PFSK-1 (cell line): ENCODE data around the gene OLFM2.

Source experiments
- FOXP2 ChIP-seq: optimal IDR thresholded peaks from 2 replicates; pipeline ENCODE3; 2011; ENCODE audit warnings: borderline replicate concordance, control low read depth, inconsistent platforms; ENCODE audit not compliant: insufficient read depth; ENCODE audit errors: extremely low read length, extremely low read depth
- POLR2AphosphoS5 ChIP-seq: IDR thresholded peaks from 2 replicates; pipeline ENCODE4 v1.6.1; 2012; ENCODE audit warnings: low read depth, mild to moderate bottlenecking, control low read depth, low read length, moderate library complexity
- SIN3A ChIP-seq: IDR thresholded peaks from 2 replicates; pipeline ENCODE4 v1.6.1; 2012; ENCODE audit warnings: mild to moderate bottlenecking, low read length, moderate library complexity, borderline replicate concordance; ENCODE audit not compliant: insufficient read depth
- TAF1 ChIP-seq: IDR thresholded peaks from 2 replicates; pipeline ENCODE4 v1.6.1; 2012; ENCODE audit warnings: low read length, control low read depth, borderline replicate concordance; ENCODE audit not compliant: insufficient read depth
- TF ChIP-seq, protein P1 (sequence below), 2 experiments: IDR thresholded peaks; 2 replicates each; pipeline versions ENCODE4 v1.6.1 to v1.8.0; 2011 to 2012; ENCODE audit warnings: low read depth in 2 of 2, low read length in 2 of 2, control low read depth in 1 of 2, inconsistent platforms in 1 of 2, mild to moderate bottlenecking in 1 of 2, moderate library complexity in 1 of 2; ENCODE audit not compliant: insufficient read depth in 1 of 2

OLFM2 gene

DNA sequence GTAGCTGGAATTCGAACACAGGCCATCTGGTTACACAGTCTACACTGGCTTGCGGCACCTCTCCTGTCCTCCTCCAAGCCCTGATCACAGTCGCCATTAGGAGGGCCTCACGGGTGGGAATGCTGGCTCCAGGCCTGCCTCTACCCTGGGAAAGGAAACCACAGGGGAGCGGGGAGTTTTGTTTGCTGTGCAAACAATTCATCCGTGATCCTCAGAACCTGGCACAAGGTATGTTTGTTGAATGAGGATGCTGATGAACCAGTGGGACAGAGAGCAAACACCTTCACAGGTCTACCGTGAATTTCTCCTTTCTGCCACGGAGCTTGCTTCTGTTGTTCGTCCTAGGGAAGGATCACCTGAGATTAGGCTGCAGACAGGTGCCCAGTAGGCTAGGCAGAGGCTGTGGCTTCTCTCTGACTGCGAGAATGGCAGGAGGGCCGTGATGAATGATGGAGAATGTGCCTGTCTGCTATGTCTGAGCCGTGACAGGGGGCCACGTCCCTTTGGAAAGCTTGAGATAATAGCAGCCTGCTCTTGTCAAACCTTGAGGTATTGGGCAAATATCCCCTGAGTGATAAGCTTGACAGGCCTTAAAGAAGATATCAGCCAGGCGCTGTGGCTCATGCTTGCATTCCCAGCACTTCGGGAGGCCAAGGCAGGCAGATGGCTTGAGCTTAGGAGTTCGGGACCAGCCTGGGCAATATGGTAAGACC lies 64.5 kb downstream of the OLFM2 start:
- no peak for TF ChIP-seq TAF1
- TF ChIP-seq, protein P1, sequence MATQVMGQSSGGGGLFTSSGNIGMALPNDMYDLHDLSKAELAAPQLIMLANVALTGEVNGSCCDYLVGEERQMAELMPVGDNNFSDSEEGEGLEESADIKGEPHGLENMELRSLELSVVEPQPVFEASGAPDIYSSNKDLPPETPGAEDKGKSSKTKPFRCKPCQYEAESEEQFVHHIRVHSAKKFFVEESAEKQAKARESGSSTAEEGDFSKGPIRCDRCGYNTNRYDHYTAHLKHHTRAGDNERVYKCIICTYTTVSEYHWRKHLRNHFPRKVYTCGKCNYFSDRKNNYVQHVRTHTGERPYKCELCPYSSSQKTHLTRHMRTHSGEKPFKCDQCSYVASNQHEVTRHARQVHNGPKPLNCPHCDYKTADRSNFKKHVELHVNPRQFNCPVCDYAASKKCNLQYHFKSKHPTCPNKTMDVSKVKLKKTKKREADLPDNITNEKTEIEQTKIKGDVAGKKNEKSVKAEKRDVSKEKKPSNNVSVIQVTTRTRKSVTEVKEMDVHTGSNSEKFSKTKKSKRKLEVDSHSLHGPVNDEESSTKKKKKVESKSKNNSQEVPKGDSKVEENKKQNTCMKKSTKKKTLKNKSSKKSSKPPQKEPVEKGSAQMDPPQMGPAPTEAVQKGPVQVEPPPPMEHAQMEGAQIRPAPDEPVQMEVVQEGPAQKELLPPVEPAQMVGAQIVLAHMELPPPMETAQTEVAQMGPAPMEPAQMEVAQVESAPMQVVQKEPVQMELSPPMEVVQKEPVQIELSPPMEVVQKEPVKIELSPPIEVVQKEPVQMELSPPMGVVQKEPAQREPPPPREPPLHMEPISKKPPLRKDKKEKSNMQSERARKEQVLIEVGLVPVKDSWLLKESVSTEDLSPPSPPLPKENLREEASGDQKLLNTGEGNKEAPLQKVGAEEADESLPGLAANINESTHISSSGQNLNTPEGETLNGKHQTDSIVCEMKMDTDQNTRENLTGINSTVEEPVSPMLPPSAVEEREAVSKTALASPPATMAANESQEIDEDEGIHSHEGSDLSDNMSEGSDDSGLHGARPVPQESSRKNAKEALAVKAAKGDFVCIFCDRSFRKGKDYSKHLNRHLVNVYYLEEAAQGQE (IDR thresholded peaks at IDR 0.05; ENCODE audit: insufficient read depth in 1 of 2, low read depth in 2 of 2, low read length in 2 of 2): no peak
- no peak for TF ChIP-seq FOXP2
- no peak for TF ChIP-seq SIN3A
- TF ChIP-seq POLR2AphosphoS5: no peak

DNA sequence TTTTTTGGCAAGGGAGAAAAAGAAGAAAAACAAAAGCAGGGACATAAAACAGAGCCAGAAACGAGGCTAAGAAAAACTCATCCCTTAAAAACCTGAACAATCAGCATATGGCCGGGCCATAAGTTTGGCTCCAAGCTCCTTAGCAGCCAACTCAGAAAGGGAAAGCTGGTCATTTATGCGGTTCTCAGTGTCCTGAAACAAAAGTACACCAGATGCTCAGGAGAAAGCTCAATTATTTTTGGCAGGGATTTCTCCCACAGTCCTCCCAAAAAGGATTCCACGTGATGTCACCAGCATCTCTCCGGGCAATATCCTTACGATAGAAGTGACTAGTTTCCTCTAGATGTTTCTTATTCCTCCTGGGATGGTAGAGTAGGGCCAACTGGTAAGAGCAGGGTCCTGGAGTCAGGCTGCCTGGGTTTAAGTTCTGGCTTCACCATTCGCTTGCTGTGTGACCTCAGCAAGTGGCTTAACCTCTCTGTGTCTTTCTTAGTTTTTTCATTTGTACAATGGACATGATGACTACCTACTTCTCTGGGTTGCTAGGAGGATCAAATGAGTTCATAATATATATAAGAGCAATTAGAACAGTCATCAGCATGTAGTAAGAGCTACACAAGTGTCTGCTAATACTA lies 67.2 kb downstream of the OLFM2 start:
- TF ChIP-seq FOXP2: no peak
- no peak for TF ChIP-seq SIN3A
- TF ChIP-seq, protein P1 (IDR thresholded peaks at IDR 0.05; ENCODE audit: insufficient read depth in 1 of 2, low read depth in 2 of 2, low read length in 2 of 2): no peak
- TF ChIP-seq POLR2AphosphoS5: no peak
- TF ChIP-seq TAF1: no peak

DNA sequence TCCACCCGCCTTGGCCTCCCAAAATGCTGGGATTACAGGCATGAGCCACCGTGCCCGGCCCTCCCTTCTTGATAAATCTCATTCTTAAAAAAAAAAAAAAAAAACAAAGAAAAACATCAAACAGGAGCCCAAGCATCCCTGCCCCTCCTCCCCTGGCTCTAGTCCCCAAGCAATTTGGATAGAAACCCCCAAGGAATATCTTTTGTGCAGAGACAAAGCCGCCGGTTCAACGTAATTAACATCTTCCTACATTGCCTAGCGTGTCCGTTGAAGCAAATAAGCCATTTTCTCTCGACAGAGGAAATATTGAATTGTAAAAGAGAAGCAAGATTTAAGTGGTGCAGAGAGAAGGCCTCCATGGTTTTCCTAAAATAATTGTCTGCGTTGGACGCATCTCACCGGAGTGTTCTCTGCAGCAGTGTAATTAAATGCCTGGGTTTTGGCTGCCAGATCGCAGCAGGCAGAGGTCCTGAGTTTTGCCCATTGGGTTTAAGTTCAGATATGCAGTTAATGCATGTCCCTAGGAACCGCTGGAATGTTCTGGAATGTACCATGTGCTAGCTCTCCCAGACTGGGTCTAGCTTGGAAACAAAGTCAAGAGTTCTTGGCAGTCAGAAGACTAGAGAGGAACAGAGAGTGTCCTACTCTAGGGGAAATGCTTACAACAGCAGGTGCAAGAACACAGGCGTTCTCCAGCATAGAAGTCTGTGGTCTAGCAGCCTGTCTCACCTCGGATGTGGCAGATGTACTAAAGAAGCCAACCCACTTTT lies 70.4 kb downstream of the OLFM2 start:
- TF ChIP-seq FOXP2 (no peak), TAF1 (no peak), SIN3A (no peak), POLR2AphosphoS5 (no peak)
- TF ChIP-seq, protein P1 (IDR thresholded peaks at IDR 0.05; ENCODE audit: insufficient read depth in 1 of 2, low read depth in 2 of 2, low read length in 2 of 2): no peak

DNA sequence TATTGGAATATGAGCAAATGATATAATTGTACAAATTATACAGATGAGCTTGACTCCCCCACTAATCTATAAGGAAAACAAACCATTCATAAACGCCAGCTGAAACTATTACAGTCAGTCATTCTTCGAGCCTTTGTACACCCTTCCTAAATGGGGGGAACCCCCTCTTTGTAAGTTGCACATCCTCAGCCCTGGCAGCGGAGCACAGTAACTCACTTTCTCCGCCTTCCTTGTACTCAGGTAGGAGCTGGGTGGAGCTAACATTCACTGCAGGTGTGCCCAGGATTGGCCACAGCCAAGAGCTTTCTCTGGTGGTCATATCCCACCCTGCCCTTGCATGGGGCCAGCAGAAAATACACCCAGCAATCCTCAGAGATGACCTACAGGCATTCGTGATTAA lies 72.6 kb downstream of the OLFM2 start:
- TF ChIP-seq FOXP2: no peak
- no peak; the same call in 1 of the 2 replicates for TF ChIP-seq POLR2AphosphoS5
- TF ChIP-seq SIN3A: no peak
- TF ChIP-seq, protein P1 (IDR thresholded peaks at IDR 0.05; ENCODE audit: insufficient read depth in 1 of 2, low read depth in 2 of 2, low read length in 2 of 2): no peak
- no peak for TF ChIP-seq TAF1
